PC-3 (cell line): ENCODE data around the gene TEAD1. TPM values are rescaled to one million over a fixed set of nuclear protein-coding genes. Genes with fewer than 3 reads are reported as not detected.

Source experiments
- ATAC-seq: fragments of 200-7000 bp; cut with Tn5 transposase; 2 replicates; pipeline ENCODE4 v1.9.1; 2020; ENCODE audit warnings: mild to moderate bottlenecking, moderate library complexity
- BruUV-seq: library from RNA; stranded (reverse); fragments of 400-500 nt; replicated peaks from 2 replicates; lab custom pipeline; 2021; lab: Mats Ljungman, UMichigan
- CTCF ChIA-PET: fragments of 300-600 bp; sonication (Branson Sonifier 250); formaldehyde crosslinking; loops from one replicate; lab custom pipeline; 2022; ENCODE audit warnings: antibody characterized with exemption; lab: Charles Lee
- POLR2A ChIA-PET: fragments of 300-600 bp; sonication (Branson Sonifier 250); formaldehyde crosslinking; loops from one replicate; lab custom pipeline; 2022; ENCODE audit warnings: antibody characterized with exemption; ENCODE audit not compliant: unreplicated experiment; lab: Charles Lee
- DNase-seq: peaks from one replicate; pipeline ENCODE4 v3.0.0-alpha.2; 2015
- H2AFZ ChIP-seq: fragments of 300-600 bp; sonication (generic); 2 replicates; pipeline ENCODE4 v1.6.0; 2016; ENCODE audit warnings: antibody characterized with exemption, low read length
- H3F3A ChIP-seq: fragments of 300-600 bp; sonication (generic); one replicate; pipeline ENCODE4 v1.6.0; 2017; ENCODE audit warnings: antibody characterized with exemption, low read length, control low read depth, mild to moderate bottlenecking; ENCODE audit not compliant: unreplicated experiment
- H3K27ac ChIP-seq: fragments of 300-600 bp; sonication (generic); 2 replicates; pipeline ENCODE4 v1.5.1; 2016; ENCODE audit warnings: mild to moderate bottlenecking, low read length
- H3K27me3 ChIP-seq: fragments of 300-600 bp; sonication (generic); 2 replicates; pipeline ENCODE4 v1.6.1; 2016; ENCODE audit warnings: low read length, mixed read lengths
- H3K36me3 ChIP-seq: fragments of 300-600 bp; sonication (generic); 2 replicates; pipeline ENCODE4 v1.6.1; 2016; ENCODE audit warnings: low read depth, mixed run types, low read length, mixed read lengths
- H3K4me1 ChIP-seq: fragments of 300-600 bp; sonication (generic); 2 replicates; pipeline ENCODE4 v1.5.1; 2016; ENCODE audit warnings: low read length; ENCODE audit not compliant: insufficient read depth
- H3K4me2 ChIP-seq: fragments of 300-600 bp; sonication (generic); 2 replicates; pipeline ENCODE4 v1.6.0; 2016; ENCODE audit warnings: low read length
- H3K4me3 ChIP-seq: fragments of 300-600 bp; sonication (generic); 2 replicates; pipeline ENCODE4 v1.5.1; 2016; ENCODE audit warnings: mild to moderate bottlenecking, low read length, mixed read lengths
- H3K79me2 ChIP-seq: fragments of 300-600 bp; sonication (generic); 2 replicates; pipeline ENCODE4 v1.6.1; 2017; ENCODE audit warnings: low read length, mixed read lengths
- H3K9ac ChIP-seq: fragments of 300-600 bp; sonication (generic); 2 replicates; pipeline ENCODE4 v1.6.0; 2016; ENCODE audit warnings: mild to moderate bottlenecking, low read length
- H3K9me2 ChIP-seq: fragments of 300-600 bp; sonication (generic); replicated peaks from 2 replicates; pipeline ENCODE4 v1.6.1; 2016; ENCODE audit warnings: mixed run types, low read length, mixed read lengths
- H3K9me3 ChIP-seq: fragments of 300-600 bp; sonication (generic); 2 replicates; pipeline ENCODE4 v1.6.1; 2016; ENCODE audit warnings: low read length, mixed read lengths
- H4K20me1 ChIP-seq: fragments of 300-600 bp; sonication (generic); 2 replicates; pipeline ENCODE4 v1.6.1; 2016; ENCODE audit warnings: low read length, mixed read lengths
- CTCF ChIP-seq: fragments of 300-600 bp; sonication (generic); conservative IDR thresholded peaks from 2 replicates; pipeline ENCODE4 v1.5.1; 2017; ENCODE audit warnings: antibody characterized with exemption, low read depth, mild to moderate bottlenecking, low read length
- EZH2 ChIP-seq: fragments of 300-600 bp; sonication (generic); IDR thresholded peaks from one replicate; pipeline ENCODE4 v1.6.1; 2017; ENCODE audit warnings: antibody characterized with exemption, mild to moderate bottlenecking, low read length; ENCODE audit not compliant: unreplicated experiment
- EZH2phosphoT487 ChIP-seq: fragments of 300-600 bp; sonication (generic); IDR thresholded peaks from 2 replicates; pipeline ENCODE4 v1.6.1; 2018; ENCODE audit warnings: mild to moderate bottlenecking, antibody characterized with exemption, low read length, borderline replicate concordance
- intact Hi-C: fragments of 100-400 bp; cut with micrococcal nuclease; formaldehyde crosslinking; loops from 2 replicates; pipeline ENCODE4 v1.9.0; 2023
- total RNA-seq: library from RNA; depleted of rRNA; stranded (reverse); fragments of >200 nt; gene quantifications from 2 replicates; pipeline ENCODE4 v1.2.3, GENCODE V29; 2014

The TEAD1 gene
- total RNA-seq, 1 experiment from 2014 or later = 70.2 TPM

- Histone ChIP-seq H3K36me3 (no peaks in the 10 kb centered on the region), H3K4me3 (no peak overlapping the region), H3K9me3 (no peaks in the 10 kb centered on the region), H2AFZ (no peak overlapping the region), H3K9ac (no peak overlapping the region), H4K20me1 (0 out of 2 replicates have a peak, but pooled peaks cover 5% of the 10 kb centered on the region), H3K27ac (no peak overlapping the region), H3K27me3 (no peaks in the 10 kb centered on the region), H3K4me1 (peaks cover 39% of the 10 kb centered on the region), H3F3A (peaks cover 4% of the 10 kb centered on the region), H3K4me2 (no peak overlapping the region), H3K9me2 (no peaks in the 10 kb centered on the region), H3K79me2 (peaks cover 88% of the 10 kb centered on the region)
- intact Hi-C loops = no loop called here
- POLR2A ChIA-PET = no interaction called here
- ATAC-seq = no peak
- CTCF ChIA-PET = no interaction called here
- no TSS peak for BruUV-seq
- DNase-seq = no peak
- TF ChIP-seq EZH2 (no peak), EZH2phosphoT487 (no peak), CTCF (no peak)
Measured at GRCh38 chr11:12719221-12719620, 45.0 kb downstream of the TEAD1 start.

- peak overlapping the region; percentile 99 for H3K27ac ChIP-seq
- H3K4me3 ChIP-seq = peak overlapping the region; percentile 62; the same call in 1 of the 2 replicates
- H2AFZ ChIP-seq = no peak overlapping the region
- ChIA-PET CTCF (no interaction called here), POLR2A (no interaction called here)
- H3K9me2 ChIP-seq = no peaks in the 10 kb centered on the region
- peaks cover 86% of the 10 kb centered on the region for H3K79me2 ChIP-seq
- H3K9me3 ChIP-seq = no peaks in the 10 kb centered on the region
- no peaks in the 10 kb centered on the region for H3K36me3 ChIP-seq
- peaks cover 66% of the 10 kb centered on the region for H3K4me1 ChIP-seq
- H3K4me2 ChIP-seq = peak overlapping the region; percentile 92
- H3K9ac ChIP-seq = peak overlapping the region; percentile 74; the same call in 1 of the 2 replicates
- peaks cover 12% of the 10 kb centered on the region for H3F3A ChIP-seq
- TF ChIP-seq EZH2 (no peak), EZH2phosphoT487 (no peak), CTCF (no peak)
- DNase-seq (peak; percentile 53), ATAC-seq (no peak)
- H3K27me3 ChIP-seq = no peaks in the 10 kb centered on the region
- intact Hi-C loops = no loop called here
- BruUV-seq = no TSS peak
- 0 out of 2 replicates have a peak, but pooled peaks cover 5% of the 10 kb centered on the region for H4K20me1 ChIP-seq
Measured at GRCh38 chr11:12721816-12722604, 47.8 kb downstream of the TEAD1 start.
